WI38 (cell line): ENCODE data around the gene AKNA.

Source experiments
- H3K4me3 ChIP-seq: 2 replicates; pipeline ENCODE4 v1.5.1; 2011; ENCODE audit warnings: low read depth, mild to moderate bottlenecking, control low read depth, low read length
- CTCF ChIP-seq: IDR thresholded peaks from 2 replicates; pipeline ENCODE4 v1.5.1; 2012; ENCODE audit warnings: low read depth, mild to moderate bottlenecking, control low read depth, low read length

The AKNA gene

GRCh38 chr9:114416290-114416689 is 28.5 kb upstream of the AKNA start:
- H3K4me3 ChIP-seq, result no peak overlapping the region
- no peak for TF ChIP-seq CTCF

DNA sequence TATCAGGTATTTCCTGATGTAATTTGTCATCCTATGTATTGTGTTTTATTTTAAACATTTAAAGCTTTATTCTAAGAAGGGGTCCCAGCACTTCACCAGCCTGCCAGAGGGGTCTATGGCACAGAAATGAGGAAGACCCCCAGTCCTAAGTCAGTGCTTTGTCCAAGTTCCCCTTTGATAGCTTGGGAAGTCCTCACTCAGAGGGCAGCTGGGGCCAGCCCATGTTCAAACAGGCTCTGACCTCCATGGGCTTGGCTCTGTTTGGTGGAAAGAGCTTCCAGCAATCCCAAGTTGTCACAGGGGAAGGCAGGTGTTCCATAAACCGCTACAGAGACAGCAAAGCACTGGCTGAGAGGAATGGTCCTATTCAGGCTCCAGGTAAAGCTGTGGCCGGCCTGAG is 26.6 kb upstream of the AKNA start:
- TF ChIP-seq CTCF, result no peak
- no peak overlapping the region for H3K4me3 ChIP-seq

GRCh38 chr9:114413861-114414301 is 26.1 kb upstream of the AKNA start:
- TF ChIP-seq CTCF, result no peak

DNA sequence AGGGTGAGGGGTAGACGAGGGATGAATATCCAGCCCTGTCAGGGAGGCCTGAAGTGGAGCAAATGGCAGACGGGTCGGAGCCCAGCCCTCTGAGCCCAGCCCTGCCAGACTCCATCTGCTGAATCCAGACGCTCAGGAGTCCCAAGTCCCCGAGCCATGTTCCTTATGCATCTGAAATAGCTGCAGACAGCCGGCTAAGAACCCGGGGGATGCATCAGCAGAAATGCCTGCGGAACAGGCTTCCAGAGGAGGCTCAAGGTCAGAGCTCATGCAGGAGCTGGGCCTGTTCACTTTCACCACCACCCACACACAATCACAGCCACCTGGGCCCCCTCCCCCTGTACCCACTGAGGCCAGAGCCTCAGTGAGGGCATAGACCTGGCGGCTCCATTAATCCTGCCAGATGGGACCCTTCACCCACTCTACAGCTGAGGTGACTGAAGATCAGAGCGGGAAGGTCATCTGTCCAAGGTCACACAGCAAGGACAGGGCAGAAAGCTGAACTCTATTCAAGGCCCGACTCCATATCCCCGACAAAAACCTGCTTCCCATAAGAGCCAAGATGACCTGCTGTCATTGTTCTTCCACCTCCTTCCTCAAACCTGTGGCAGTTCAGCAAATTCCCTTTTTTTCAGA is 24.4 kb upstream of the AKNA start:
- H3K4me3 ChIP-seq, result no peak overlapping the region
- no peak for TF ChIP-seq CTCF

More at GRCh38 chr9:114413861-114414301, 26.1 kb upstream of the AKNA start:
- H3K4me3 ChIP-seq, result no peak overlapping the region

- no peak overlapping the region for H3K4me3 ChIP-seq
- TF ChIP-seq CTCF, result no peak
Measured at GRCh38 chr9:114411452-114411851, 23.7 kb upstream of the AKNA start.

DNA sequence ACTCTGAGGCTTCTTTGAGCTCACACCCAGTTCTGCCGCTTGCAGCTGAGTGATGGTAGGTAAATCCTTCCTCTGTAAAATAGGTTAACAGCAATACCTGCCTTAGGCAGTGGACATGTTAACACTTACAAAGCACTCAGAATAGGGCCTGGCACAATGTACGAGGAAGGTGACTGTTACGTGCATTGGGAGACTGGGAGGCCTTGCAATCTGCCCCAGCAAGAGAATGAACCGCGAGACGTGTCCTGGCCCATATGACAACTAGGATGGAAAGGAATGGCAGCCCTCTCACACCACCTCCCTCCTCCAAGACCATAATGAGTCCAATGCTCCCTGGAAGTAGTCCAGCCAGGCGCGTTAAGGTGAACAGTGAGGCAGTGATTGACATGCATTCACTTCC is 23.1 kb upstream of the AKNA start:
- no peak overlapping the region for H3K4me3 ChIP-seq
- no peak for TF ChIP-seq CTCF

- TF ChIP-seq CTCF, result no peak
- H3K4me3 ChIP-seq, result no peak overlapping the region
Measured at GRCh38 chr9:114409842-114410241, 22.1 kb upstream of the AKNA start.
